Cardiac fibroblast (primary cell): ENCODE data around the gene ELFN1.

Experiments used
- DNase-seq, 2 donors: peaks; one replicate each; pipeline versions ENCODE4 v3.0.0 to v3.0.0-alpha.2; 2010; ENCODE audit warnings: low read depth in 2 of 2
- H3K4me3 ChIP-seq, 2 donors: replicated peaks in 1 of 2; 1 replicate in 1 of 2; 2 replicates in 1 of 2; pipeline ENCODE4 v1.5.1; 2011; ENCODE audit warnings: low read depth in 2 of 2, low read length in 2 of 2, mild to moderate bottlenecking in 2 of 2, moderate library complexity in 1 of 2
- TF ChIP-seq, protein P1 (sequence below): IDR thresholded peaks from one replicate; pipeline ENCODE4 v1.5.1; 2011; ENCODE audit warnings: low read depth, mild to moderate bottlenecking, low read length, inconsistent platforms

Gene ELFN1

GRCh38 chr7:1749864-1750466, 79.9 kb downstream of the ELFN1 start:
- TF ChIP-seq, protein P1, sequence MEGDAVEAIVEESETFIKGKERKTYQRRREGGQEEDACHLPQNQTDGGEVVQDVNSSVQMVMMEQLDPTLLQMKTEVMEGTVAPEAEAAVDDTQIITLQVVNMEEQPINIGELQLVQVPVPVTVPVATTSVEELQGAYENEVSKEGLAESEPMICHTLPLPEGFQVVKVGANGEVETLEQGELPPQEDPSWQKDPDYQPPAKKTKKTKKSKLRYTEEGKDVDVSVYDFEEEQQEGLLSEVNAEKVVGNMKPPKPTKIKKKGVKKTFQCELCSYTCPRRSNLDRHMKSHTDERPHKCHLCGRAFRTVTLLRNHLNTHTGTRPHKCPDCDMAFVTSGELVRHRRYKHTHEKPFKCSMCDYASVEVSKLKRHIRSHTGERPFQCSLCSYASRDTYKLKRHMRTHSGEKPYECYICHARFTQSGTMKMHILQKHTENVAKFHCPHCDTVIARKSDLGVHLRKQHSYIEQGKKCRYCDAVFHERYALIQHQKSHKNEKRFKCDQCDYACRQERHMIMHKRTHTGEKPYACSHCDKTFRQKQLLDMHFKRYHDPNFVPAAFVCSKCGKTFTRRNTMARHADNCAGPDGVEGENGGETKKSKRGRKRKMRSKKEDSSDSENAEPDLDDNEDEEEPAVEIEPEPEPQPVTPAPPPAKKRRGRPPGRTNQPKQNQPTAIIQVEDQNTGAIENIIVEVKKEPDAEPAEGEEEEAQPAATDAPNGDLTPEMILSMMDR, result no peak
- no peak for DNase-seq
- no peak overlapping the region for H3K4me3 ChIP-seq

DNA sequence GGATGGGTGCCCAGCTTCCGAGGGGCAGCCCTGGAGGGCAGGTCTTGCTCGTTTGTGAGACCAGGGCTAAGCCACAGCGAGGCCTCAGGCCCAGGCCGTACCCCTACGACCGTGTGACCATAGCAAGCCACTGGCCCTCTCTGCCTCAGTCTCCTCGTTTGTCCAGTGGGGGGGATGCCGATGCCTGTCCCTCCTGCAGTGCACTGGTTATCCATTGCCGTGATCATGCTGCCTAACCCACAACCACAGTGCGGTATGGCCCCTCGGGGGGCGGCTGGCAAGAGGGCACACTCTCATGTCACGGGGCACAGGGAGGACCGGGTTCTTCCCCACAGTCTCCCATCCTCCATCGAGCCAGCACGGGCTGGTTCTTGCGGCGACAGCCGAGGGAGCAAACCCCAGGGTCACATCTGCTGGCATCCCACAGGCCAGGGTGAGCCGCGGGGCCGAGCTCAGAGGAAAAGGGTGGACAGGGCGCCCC, 80.5 kb downstream of the ELFN1 start:
- no peak for DNase-seq
- TF ChIP-seq, protein P1, result no peak
- H3K4me3 ChIP-seq, result no peak overlapping the region

DNA sequence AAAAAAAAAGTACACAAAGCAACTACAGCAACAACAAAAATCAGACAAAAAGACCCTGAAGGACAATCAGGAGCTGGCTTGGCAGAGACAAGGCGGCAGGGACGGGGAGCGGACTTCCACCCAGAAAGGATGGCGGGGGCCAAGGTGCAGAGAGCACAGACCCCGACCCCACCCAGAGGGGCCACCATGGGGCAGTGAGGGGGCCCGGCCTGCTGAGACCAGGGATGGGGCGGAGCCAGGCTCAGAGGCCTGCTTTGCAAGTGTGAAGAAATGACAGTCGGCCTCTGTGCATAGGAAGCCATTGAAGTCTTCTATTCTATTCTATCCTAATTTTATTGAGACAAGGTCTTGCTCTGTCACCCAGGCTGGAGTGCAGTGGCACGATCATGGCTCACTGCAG, 82.0 kb downstream of the ELFN1 start:
- TF ChIP-seq, protein P1, result no peak
- DNase-seq, result no peak
- H3K4me3 ChIP-seq, result no peak overlapping the region

- H3K4me3 ChIP-seq, result no peak overlapping the region
- no peak for DNase-seq
- TF ChIP-seq, protein P1, result no peak
Measured at GRCh38 chr7:1752771-1753563, 82.9 kb downstream of the ELFN1 start.

DNA sequence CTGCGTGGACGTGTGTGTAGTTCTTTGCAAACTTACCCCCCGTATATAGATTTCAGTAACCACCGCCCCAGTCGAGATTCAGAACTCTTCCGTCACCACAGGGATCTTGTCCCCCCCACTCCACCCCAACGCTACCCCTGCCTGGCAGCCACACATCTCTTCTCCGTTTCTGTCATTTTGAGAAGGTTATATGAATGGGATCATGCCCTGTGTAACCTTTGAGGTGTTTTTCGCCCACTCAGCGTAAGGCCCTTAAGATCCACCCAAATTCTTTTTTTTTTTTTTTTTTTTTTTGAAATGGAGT, 83.4 kb downstream of the ELFN1 start:
- TF ChIP-seq, protein P1, result no peak
- no peak for DNase-seq
- H3K4me3 ChIP-seq, result no peak overlapping the region

DNA sequence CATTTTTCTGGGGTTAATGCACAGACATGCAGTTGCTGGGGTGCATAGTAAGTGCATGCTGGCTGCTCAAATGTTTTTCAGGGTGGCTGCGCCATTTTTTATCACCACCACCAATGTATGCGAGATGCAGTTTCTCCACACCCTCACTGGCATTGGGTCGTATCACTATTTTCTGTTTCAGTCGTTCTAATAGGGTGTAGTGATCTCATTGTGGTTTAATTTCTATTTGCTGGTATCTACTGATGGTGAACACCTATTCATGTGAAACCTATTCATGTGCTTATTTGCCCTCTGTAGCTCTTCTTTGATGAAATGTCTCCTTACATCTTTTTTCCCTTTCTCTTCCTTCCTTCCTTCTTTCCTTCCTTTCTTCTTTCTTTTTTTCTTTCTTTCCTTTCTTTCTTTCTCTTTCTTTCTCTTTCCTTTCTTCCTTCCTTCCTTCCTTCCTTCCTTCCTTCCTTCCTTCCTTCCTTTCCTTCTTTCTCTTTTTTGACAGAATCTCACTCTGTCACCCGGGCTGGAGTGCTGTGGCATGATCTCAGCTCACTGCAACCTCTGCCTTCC, 84.3 kb downstream of the ELFN1 start:
- TF ChIP-seq, protein P1, result no peak
- no peak overlapping the region for H3K4me3 ChIP-seq
- DNase-seq, result no peak
